GM23248 (cell line): ENCODE measurements around the gene ENSA.

ENCODE experiments used
- EZH2 ChIP-seq: fragments of 200-600 bp; sonication (generic); IDR thresholded peaks from 2 replicates; pipeline ENCODE4 v1.6.1; 2018; ENCODE audit warnings: antibody characterized with exemption, mild to moderate bottlenecking; ENCODE audit not compliant: insufficient read depth, poor library complexity, severe bottlenecking
- EZH2phosphoT487 ChIP-seq: fragments of 200-600 bp; sonication (generic); IDR thresholded peaks from 2 replicates; pipeline ENCODE4 v1.6.1; 2018; ENCODE audit warnings: antibody characterized with exemption, moderate library complexity, mild to moderate bottlenecking, low read depth; ENCODE audit not compliant: insufficient read depth

DNA sequence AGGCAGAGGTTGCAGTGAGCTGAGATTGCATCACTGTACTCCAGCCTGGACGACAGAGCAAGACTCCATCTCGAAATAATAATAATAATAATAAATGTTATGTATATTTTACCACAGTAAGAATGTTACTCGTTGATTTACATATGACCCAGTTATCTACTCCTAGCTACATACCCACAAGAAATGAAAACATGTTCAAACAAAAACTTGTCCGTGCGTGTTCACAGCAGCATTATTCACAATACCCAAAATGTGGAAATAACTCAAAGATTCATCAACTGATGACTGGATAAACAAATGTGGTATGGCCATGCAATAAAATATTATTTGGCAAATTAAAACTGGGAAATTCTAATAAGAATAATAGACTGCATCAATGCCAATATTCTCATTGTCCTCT lies 31.7 kb upstream of the ENSA start:
- TF ChIP-seq EZH2 = no peak
- no peak for TF ChIP-seq EZH2phosphoT487
